HCT116 (cell line): ENCODE measurements around the gene PCDH1. TPM values are rescaled to one million over a fixed set of nuclear protein-coding genes. Genes with fewer than 3 reads are reported as not detected.

Experiments used
- ATAC-seq: fragments of 200-7000 bp; cut with Tn5 transposase; 2 replicates; pipeline ENCODE4 v1.9.1; 2020; ENCODE audit warnings: mild to moderate bottlenecking, moderate library complexity
- BruUV-seq: library from RNA; stranded (reverse); fragments of 400-500 nt; replicated peaks from 2 replicates; lab custom pipeline; 2021; lab: Mats Ljungman, UMichigan
- CTCF ChIA-PET: fragments of 300-600 bp; sonication (Branson Sonifier 250); formaldehyde crosslinking; loops from one replicate; lab custom pipeline; 2021; ENCODE audit warnings: antibody characterized with exemption; lab: Charles Lee
- POLR2A ChIA-PET: fragments of 300-600, 350-600 bp; sonication (Branson Sonifier 250); formaldehyde crosslinking; loops from one replicate; lab custom pipeline; 2021; ENCODE audit warnings: antibody characterized with exemption; lab: Charles Lee
- RAD21 ChIA-PET, 2 experiments: fragments of 300-600 bp; sonication (Branson Sonifier 250); formaldehyde crosslinking; loops; one replicate each; lab custom pipeline; 2023; ENCODE audit warnings: low total read pairs in 2 of 2; ENCODE audit not compliant: uncharacterized antibody in 2 of 2, unreplicated experiment in 2 of 2, low non-redundant PET in 1 of 2; lab: Charles Lee
- DNase-seq: peaks from one replicate; pipeline ENCODE4 v3.0.0-alpha.2; 2010; ENCODE audit warnings: low read depth, low spot score
- H2AFZ ChIP-seq: fragments of 200-600 bp; shearing (Covaris generic), sonication (generic); 2 replicates; pipeline ENCODE4 v1.6.1; 2017; ENCODE audit warnings: low read depth, mixed run types, mixed read lengths, antibody characterized with exemption, low read length; ENCODE audit not compliant: poor library complexity, severe bottlenecking
- H3K27ac ChIP-seq: 2 replicates; pipeline ENCODE4 v1.5.1; 2012; ENCODE audit warnings: low read depth, low read length
- H3K27me3 ChIP-seq: fragments of 200-600 bp; sonication (generic); 2 replicates; pipeline ENCODE4 v1.6.1; 2016; ENCODE audit warnings: mixed run types, low read length, mixed read lengths; ENCODE audit not compliant: insufficient read depth
- H3K36me3 ChIP-seq, 2 experiments: fragments of 200-500 bp in 1 of 2; fragments of 200-600 bp in 1 of 2; sonication (Bioruptor generic) in 1 of 2; sonication (generic) in 1 of 2; 2 replicates each; pipeline versions ENCODE4 v1.5.1 to v1.6.1; 2014 to 2016; ENCODE audit warnings: low read length in 2 of 2, inconsistent platforms in 1 of 2, mixed read lengths in 1 of 2, mixed run types in 1 of 2; ENCODE audit not compliant: insufficient read depth in 2 of 2, control insufficient read depth in 1 of 2
- H3K4me1 ChIP-seq, 2 experiments: fragments of 200-600 bp in 1 of 2; sonication (generic) in 1 of 2; 2 replicates each; pipeline versions ENCODE4 v1.5.1 to v1.6.1; 2012 to 2017; ENCODE audit warnings: low read length in 2 of 2, inconsistent platforms in 1 of 2, mild to moderate bottlenecking in 1 of 2, mixed read lengths in 1 of 2, mixed run types in 1 of 2, moderate library complexity in 1 of 2; ENCODE audit not compliant: insufficient read depth in 2 of 2, control insufficient read depth in 1 of 2
- H3K4me2 ChIP-seq: fragments of 200-600 bp; sonication (generic); 2 replicates; pipeline ENCODE4 v1.6.1; 2017; ENCODE audit warnings: mixed run types, low read length, mixed read lengths
- H3K4me3 ChIP-seq, 2 experiments: fragments of 200-600 bp in 1 of 2; sonication (generic) in 1 of 2; replicated peaks in 1 of 2; 2 replicates each; pipeline ENCODE4 v1.5.1; 2011 to 2016; ENCODE audit warnings: low read length in 2 of 2, control low read depth in 1 of 2, low read depth in 1 of 2, mild to moderate bottlenecking in 1 of 2, mixed read lengths in 1 of 2, mixed run types in 1 of 2
- H3K79me2 ChIP-seq: fragments of 200-600 bp; sonication (generic); 2 replicates; pipeline ENCODE4 v1.6.1; 2017; ENCODE audit warnings: mild to moderate bottlenecking, mixed run types, low read length, moderate library complexity, mixed read lengths; ENCODE audit not compliant: insufficient read depth
- H3K9ac ChIP-seq: fragments of 200-600 bp; sonication (generic); 2 replicates; pipeline ENCODE4 v1.6.1; 2016; ENCODE audit warnings: low read length, mixed read lengths
- H3K9me2 ChIP-seq: fragments of 200-600 bp; sonication (generic), shearing (Covaris generic); 2 replicates; pipeline ENCODE4 v1.6.1; 2017; ENCODE audit warnings: mixed run types, mild to moderate bottlenecking, moderate library complexity; ENCODE audit not compliant: insufficient read depth
- H3K9me3 ChIP-seq, 2 experiments: fragments of 200-500 bp in 1 of 2; fragments of 200-600 bp in 1 of 2; sonication (Bioruptor generic) in 1 of 2; sonication (generic) in 1 of 2; 2 replicates each; pipeline ENCODE4 v1.6.1; 2014 to 2017; ENCODE audit warnings: low read length in 2 of 2, mixed read lengths in 2 of 2, inconsistent platforms in 1 of 2, low read depth in 1 of 2, mild to moderate bottlenecking in 1 of 2, mixed run types in 1 of 2, moderate library complexity in 1 of 2; ENCODE audit not compliant: control insufficient read depth in 1 of 2, insufficient read depth in 1 of 2
- H4K20me1 ChIP-seq: fragments of 200-600 bp; sonication (generic), shearing (Covaris generic); 2 replicates; pipeline ENCODE4 v1.6.1; 2017; ENCODE audit warnings: mixed run types, mild to moderate bottlenecking, moderate library complexity; ENCODE audit not compliant: insufficient read depth
- FOSL1 ChIP-seq: IDR thresholded peaks from 2 replicates; pipeline ENCODE4 v1.6.1; 2012; ENCODE audit warnings: low read depth
- JUND ChIP-seq: IDR thresholded peaks from 2 replicates; pipeline ENCODE4 v1.6.1; 2012
- POLR2A ChIP-seq: IDR thresholded peaks from 2 replicates; pipeline ENCODE4 v1.7.0; 2011; ENCODE audit warnings: borderline replicate concordance; ENCODE audit not compliant: insufficient read depth, insufficient read length; ENCODE audit errors: extremely low read depth
- POLR2AphosphoS5 ChIP-seq: IDR thresholded peaks from 2 replicates; pipeline ENCODE4 v1.6.1; 2011; ENCODE audit warnings: mild to moderate bottlenecking, low read depth, low read length, moderate library complexity
- intact Hi-C: fragments of 100-400 bp; cut with micrococcal nuclease; formaldehyde crosslinking; loops from 2 replicates; pipeline ENCODE4 v1.10.0; 2022
- total RNA-seq: library from RNA; stranded (reverse); gene quantifications from one replicate; pipeline ENCODE4 v1.2.1, GENCODE V29; 2021; ENCODE audit not compliant: unreplicated experiment

PCDH1 gene
- total RNA-seq, 1 experiment from 2014 or later = 24.2 TPM

- POLR2A ChIA-PET = no interaction called here
- RAD21 ChIA-PET = interaction anchor here in 1 of 2 experiments (0.9 kb wide), 1 partner anchor 63 kb away, joined by 3 read pairs; the partner anchor contains the start of gene PCDH1
- Histone ChIP-seq H3K79me2 (no peaks in the 10 kb centered on the region), H3K4me3 (no peak overlapping the region), H2AFZ (no peak overlapping the region), H3K4me2 (no peak overlapping the region), H3K9ac (no peak overlapping the region), H3K4me1 (no peaks in the 10 kb centered on the region; a peak in 1 of 4 replicates), H4K20me1 (no peaks in the 10 kb centered on the region), H3K9me2 (no peaks in the 10 kb centered on the region), H3K9me3 (no peaks in the 10 kb centered on the region), H3K27me3 (no peaks in the 10 kb centered on the region), H3K27ac (no peak overlapping the region), H3K36me3 (no peaks in the 10 kb centered on the region)
- intact Hi-C loops = no loop called here
- TF ChIP-seq JUND (no peak), POLR2A (no peak)
- no peak for ATAC-seq
- CTCF ChIA-PET = interaction anchor here (0.8 to 1.5 kb wide), 5 partner anchors 8 to 17 kb away, joined by 3 to 7 read pairs (median 3); no protein-coding TSS in a partner anchor
- no TSS peak for BruUV-seq
- no peak for DNase-seq
Observed at GRCh38 chr5:141815796-141816180, 62.4 kb downstream of the PCDH1 start.

DNA sequence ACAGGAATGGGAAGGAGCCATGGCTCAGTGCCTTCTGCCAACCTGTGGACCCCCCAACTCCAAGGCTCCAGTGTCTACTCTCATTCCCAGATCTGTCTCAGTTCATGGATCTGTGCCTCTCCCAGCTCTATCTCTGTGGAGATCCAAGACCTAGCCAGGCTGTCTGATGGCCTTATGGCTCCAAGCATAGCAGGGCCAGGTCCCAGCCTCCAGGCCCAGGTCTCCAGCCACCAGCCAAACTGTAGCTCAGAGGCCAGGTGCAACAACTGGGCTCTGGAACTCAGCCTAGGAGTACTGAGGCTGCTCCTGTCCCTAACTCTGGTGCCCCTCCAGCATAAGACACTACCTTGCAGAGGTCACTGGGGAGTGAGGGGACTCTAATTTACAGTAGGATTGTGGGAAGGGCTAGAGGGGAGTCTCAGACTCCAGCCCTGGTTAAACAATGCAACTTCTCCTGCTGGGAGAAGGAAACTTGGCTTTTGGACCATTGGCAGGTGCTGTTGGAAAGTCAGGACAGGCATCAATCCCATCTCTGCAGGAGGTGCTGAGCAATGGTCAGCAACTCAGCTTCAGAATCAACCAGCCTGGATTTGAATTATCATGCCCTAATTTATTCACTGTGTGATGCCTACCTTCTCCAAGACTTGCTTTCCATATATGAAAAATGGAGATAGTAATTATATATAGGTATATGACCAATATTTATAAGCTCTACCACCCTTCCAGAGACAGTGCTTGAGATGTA, 63.0 kb downstream of the PCDH1 start:
- RAD21 ChIA-PET = interaction anchor here in 1 of 2 experiments (0.9 kb wide), 1 partner anchor 63 kb away, joined by 3 read pairs; the partner anchor contains the start of gene PCDH1
- H3K9ac ChIP-seq = no peak overlapping the region
- intact Hi-C loops = no loop called here

More for the DNA sequence above, 63.0 kb downstream of the PCDH1 start:
- no peak overlapping the region for H3K27ac ChIP-seq
- no peaks in the 10 kb centered on the region for H3K9me2 ChIP-seq
- no peak overlapping the region for H3K4me2 ChIP-seq
- ATAC-seq (no peak), DNase-seq (no peak)
- no peaks in the 10 kb centered on the region for H3K36me3 ChIP-seq
- H3K27me3 ChIP-seq = 0 out of 2 replicates have a peak, but pooled peaks cover 4% of the 10 kb centered on the region
- H3K4me1 ChIP-seq = no peaks in the 10 kb centered on the region; a peak in 1 of 4 replicates
- ChIA-PET POLR2A (no interaction called here), CTCF (interaction anchor here (0.8 to 1.7 kb wide), 8 partner anchors 11 to 150 kb away, joined by 3 to 8 read pairs (median 4); partner anchors contain the start of gene PCDH1)
- TF ChIP-seq POLR2AphosphoS5 (no peak), FOSL1 (no peak)
- no peaks in the 10 kb centered on the region for H3K9me3 ChIP-seq
- no peak overlapping the region for H2AFZ ChIP-seq
- BruUV-seq = no TSS peak
- H4K20me1 ChIP-seq = no peaks in the 10 kb centered on the region
- H3K79me2 ChIP-seq = no peaks in the 10 kb centered on the region
- H3K4me3 ChIP-seq = no peak overlapping the region
